Progenitor cell of endocrine pancreas (in vitro differentiated cells): Measurements from ENCODE around the gene CCR7. TPM values are rescaled to one million over a fixed set of nuclear protein-coding genes. Genes with fewer than 3 reads are reported as not detected.
"Not testable (repeated sequence)": the region's sequence is repeated elsewhere in the genome, so short reads cannot be mapped to it uniquely, and the experiment has no call there.

Experiments
- DNase-seq: peaks from one replicate; pipeline ENCODE4 v3.0.0; 2021; ENCODE audit warnings: low spot score; ENCODE audit not compliant: unreplicated experiment
- H3K27ac Mint-ChIP-seq: 2 replicates; pipeline ENCODE4 v1.8.0; 2021; ENCODE audit warnings: mild to moderate bottlenecking, moderate library complexity, mixed read lengths
- H3K27me3 Mint-ChIP-seq: 2 replicates; pipeline ENCODE4 v1.8.0; 2021; ENCODE audit warnings: mixed read lengths
- H3K36me3 Mint-ChIP-seq: 2 replicates; pipeline ENCODE4 v1.8.0; 2022; ENCODE audit warnings: mixed read lengths; ENCODE audit not compliant: insufficient read depth
- H3K4me1 Mint-ChIP-seq: 2 replicates; pipeline ENCODE4 v1.8.0; 2021; ENCODE audit warnings: low read depth, mixed read lengths
- H3K4me3 Mint-ChIP-seq: 2 replicates; pipeline ENCODE4 v1.8.0; 2021; ENCODE audit warnings: low read depth, mild to moderate bottlenecking, moderate library complexity, mixed read lengths
- H3K9me3 Mint-ChIP-seq: 2 replicates; pipeline ENCODE4 v1.8.0; 2021; ENCODE audit warnings: low read depth, mixed read lengths
- CTCF ChIP-seq: fragments of 200-600 bp; sonication (generic); IDR thresholded peaks from one replicate; pipeline ENCODE4 v1.5.0; 2021; ENCODE audit warnings: antibody characterized with exemption, mild to moderate bottlenecking; ENCODE audit not compliant: unreplicated experiment
- total RNA-seq: library from RNA; stranded (reverse); gene quantifications from 2 replicates; pipeline ENCODE4 v1.2.1, GENCODE V29; 2021

CCR7 gene
- total RNA-seq, 1 donor from 2014 or later: not detected

- no peaks in the 10 kb centered on the region for H3K36me3 Mint-ChIP-seq
- TF ChIP-seq CTCF: no peak
These were observed 16.1 kb downstream of the CCR7 start for GRCh38 chr17:40548982-40549685.

GRCh38 chr17:40548491-40548981, 16.7 kb downstream of the CCR7 start:
- H3K4me1 Mint-ChIP-seq: peaks cover 21% of the 10 kb centered on the region
- no peak for TF ChIP-seq CTCF
- peaks cover 2% of the 10 kb centered on the region for H3K27me3 Mint-ChIP-seq
- no peak overlapping the region for H3K4me3 Mint-ChIP-seq
- DNase-seq: no peak
- no peaks in the 10 kb centered on the region for H3K36me3 Mint-ChIP-seq
- H3K9me3 Mint-ChIP-seq: no peaks in the 10 kb centered on the region
- H3K27ac Mint-ChIP-seq: no peak overlapping the region

More at GRCh38 chr17:40548982-40549685, 16.1 kb downstream of the CCR7 start:
- peaks cover 7% of the 10 kb centered on the region for H3K27me3 Mint-ChIP-seq
- DNase-seq: peak; percentile 8
- H3K4me3 Mint-ChIP-seq: no peak overlapping the region
- peaks cover 25% of the 10 kb centered on the region for H3K4me1 Mint-ChIP-seq
- H3K9me3 Mint-ChIP-seq: no peaks in the 10 kb centered on the region
- no peak overlapping the region for H3K27ac Mint-ChIP-seq

- no peak for DNase-seq
- no peak for TF ChIP-seq CTCF
- Mint-ChIP-seq H3K9me3 (no peaks in the 10 kb centered on the region), H3K36me3 (no peaks in the 10 kb centered on the region), H3K4me3 (no peak overlapping the region), H3K27me3 (peaks cover 2% of the 10 kb centered on the region), H3K4me1 (peaks cover 19% of the 10 kb centered on the region), H3K27ac (no peak overlapping the region)
These were observed 17.3 kb downstream of the CCR7 start for GRCh38 chr17:40547785-40548478.

GRCh38 chr17:40547079-40547784, 18.0 kb downstream of the CCR7 start:
- Mint-ChIP-seq H3K27ac (peak overlapping the region; percentile 0), H3K27me3 (peaks cover 2% of the 10 kb centered on the region), H3K4me3 (no peak overlapping the region), H3K9me3 (no peaks in the 10 kb centered on the region), H3K36me3 (no peaks in the 10 kb centered on the region), H3K4me1 (peaks cover 18% of the 10 kb centered on the region)
- no peak for DNase-seq
- TF ChIP-seq CTCF: no peak

- not testable (repeated sequence) for H3K27ac Mint-ChIP-seq, H3K36me3 Mint-ChIP-seq, H3K4me3 Mint-ChIP-seq, DNase-seq, H3K9me3 Mint-ChIP-seq, H3K27me3 Mint-ChIP-seq
- H3K4me1 Mint-ChIP-seq: peaks cover 11% of the 10 kb centered on the region
These were observed 18.8 kb downstream of the CCR7 start for GRCh38 chr17:40546497-40546896.
